Pancreas (tissue), 10 donors: ENCODE results near the gene SPEM1. TPM values are rescaled to one million over a fixed set of nuclear protein-coding genes. Genes with fewer than 3 reads are reported as not detected.

Experiments used
- ATAC-seq, 4 donors: fragments of 200-7000 bp; cut with Tn5 transposase; one replicate each; pipeline versions ENCODE4 v1.8.0 to v1.9.1; 2020; ENCODE audit warnings: mild to moderate bottlenecking in 4 of 4, moderate library complexity in 4 of 4
- DNase-seq, 6 donors: peaks; one replicate each; pipeline ENCODE4 v3.0.0-alpha.2; 2020
- FAIRE-seq: peaks from 2 replicates; lab custom pipeline; 2012; peaks lifted over from hg19 to GRCh38; lab: Jason Lieb, UNC
- H3K27ac ChIP-seq, 4 donors: fragments of 200-600 bp; sonication (generic); 1 replicate in 3 of 4; 2 replicates in 1 of 4; pipeline versions ENCODE4 v1.5.0 to v1.8.0; 2020
- H3K27me3 ChIP-seq, 4 donors: fragments of 200-600 bp; one replicate each; pipeline ENCODE4 v1.8.0; 2021
- H3K36me3 ChIP-seq, 3 donors: fragments of 200-600 bp; sonication (generic) in 1 of 3; one replicate each; pipeline versions ENCODE4 v1.5.0 to v1.8.0; 2020 to 2021
- H3K4me1 ChIP-seq, 3 donors: fragments of 200-600 bp; one replicate each; pipeline ENCODE4 v1.8.0; 2021
- H3K4me3 ChIP-seq, 4 donors: fragments of 200-600 bp; sonication (generic) in 2 of 4; one replicate each; pipeline versions ENCODE4 v1.5.0 to v1.8.0; 2020 to 2021
- H3K9me3 ChIP-seq, 4 donors: fragments of 200-600 bp; one replicate each; pipeline ENCODE4 v1.8.0; 2021
- WGBS, 2 donors: extraction: QIAGEN DNeasy Blood & Tissue Kit; methylation state at CpG; one replicate each; pipeline ENCODE4 v1.1.7; 2013; 5-methylcytosine and 5-hydroxymethylcytosine counted together
- intact Hi-C, 3 donors: fragments of 100-400 bp; cut with DNase I; formaldehyde crosslinking; loops; one replicate each; pipeline versions ENCODE4 v1.11.1 to v1.14.2; 2022
- polyA plus RNA-seq, 2 donors: library from polyadenylated mRNA; stranded (reverse); fragments of 200-250 nt; gene quantifications; one replicate each; pipeline ENCODE4 v1.2.3, GENCODE V29; 2013
- total RNA-seq, 6 donors: library from RNA; stranded (reverse); fragmentation: NEBNext Ultra II Directional in 4 of 6; extraction: Animal tissue kit (Norgen Biotek cat#: 25700) in 4 of 6; gene quantifications; one replicate each; pipeline versions ENCODE4 v1.2.1 to v1.2.4, GENCODE V29; 2021 to 2023
- TF ChIP-seq, protein P1 (sequence below), 4 donors: fragments of 200-600 bp; sonication (generic) in 3 of 4; IDR thresholded peaks; one replicate each; pipeline versions ENCODE4 v1.5.0 to v1.8.0; 2021; ENCODE audit warnings: antibody characterized with exemption in 4 of 4
- donor health status: healthy with polysubstance abuse.
- donor health status: DM: no; HTN: no; CAD: no; lungs with moderate emphysema.
- donor health status: DM: no; HTN: no; CAD: no.
- donor health status: control.
- donor health status: control.
- donor health status: Bipolar disorder and iron deficiency.
- donor health status: DM: yes; HTN: yes; CAD: no.
- donor health status: DM: no; HTN: no; CAD: no.
- donor health status: DM: no; HTN: no; CAD: no.
- donor health status: DM: yes; HTN: yes; CAD: no.

The SPEM1 gene
- total and polyA plus RNA-seq, 8 donors: not detected

GRCh38 chr17:7425316-7425715 lies 5.2 kb downstream of the SPEM1 start, which contains the start of gene SPEM2:
TSS of gene SPEM2 (plus strand) at chr17:7425616. CDS start at chr17:7425689, 73 bp downstream.
- DNase-seq (no peak), FAIRE-seq (no peak), ATAC-seq (no peak)
- Histone ChIP-seq H3K27me3 (no peaks in the 10 kb centered on the region), H3K4me1 (no peaks in the 10 kb centered on the region), H3K9me3 (no peaks in the 10 kb centered on the region), H3K27ac (no peak within 1 kb of the TSS), H3K4me3 (no peak within 1 kb of the TSS), H3K36me3 (no peaks in the 10 kb centered on the region)
- 63 to 79% methylated on average over 7 of the region's 7 CpGs for WGBS, 2 donors
- TF ChIP-seq, protein P1, sequence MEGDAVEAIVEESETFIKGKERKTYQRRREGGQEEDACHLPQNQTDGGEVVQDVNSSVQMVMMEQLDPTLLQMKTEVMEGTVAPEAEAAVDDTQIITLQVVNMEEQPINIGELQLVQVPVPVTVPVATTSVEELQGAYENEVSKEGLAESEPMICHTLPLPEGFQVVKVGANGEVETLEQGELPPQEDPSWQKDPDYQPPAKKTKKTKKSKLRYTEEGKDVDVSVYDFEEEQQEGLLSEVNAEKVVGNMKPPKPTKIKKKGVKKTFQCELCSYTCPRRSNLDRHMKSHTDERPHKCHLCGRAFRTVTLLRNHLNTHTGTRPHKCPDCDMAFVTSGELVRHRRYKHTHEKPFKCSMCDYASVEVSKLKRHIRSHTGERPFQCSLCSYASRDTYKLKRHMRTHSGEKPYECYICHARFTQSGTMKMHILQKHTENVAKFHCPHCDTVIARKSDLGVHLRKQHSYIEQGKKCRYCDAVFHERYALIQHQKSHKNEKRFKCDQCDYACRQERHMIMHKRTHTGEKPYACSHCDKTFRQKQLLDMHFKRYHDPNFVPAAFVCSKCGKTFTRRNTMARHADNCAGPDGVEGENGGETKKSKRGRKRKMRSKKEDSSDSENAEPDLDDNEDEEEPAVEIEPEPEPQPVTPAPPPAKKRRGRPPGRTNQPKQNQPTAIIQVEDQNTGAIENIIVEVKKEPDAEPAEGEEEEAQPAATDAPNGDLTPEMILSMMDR (IDR thresholded peaks at IDR 0.05): no peak
- intact Hi-C loops: no loop called here

DNA sequence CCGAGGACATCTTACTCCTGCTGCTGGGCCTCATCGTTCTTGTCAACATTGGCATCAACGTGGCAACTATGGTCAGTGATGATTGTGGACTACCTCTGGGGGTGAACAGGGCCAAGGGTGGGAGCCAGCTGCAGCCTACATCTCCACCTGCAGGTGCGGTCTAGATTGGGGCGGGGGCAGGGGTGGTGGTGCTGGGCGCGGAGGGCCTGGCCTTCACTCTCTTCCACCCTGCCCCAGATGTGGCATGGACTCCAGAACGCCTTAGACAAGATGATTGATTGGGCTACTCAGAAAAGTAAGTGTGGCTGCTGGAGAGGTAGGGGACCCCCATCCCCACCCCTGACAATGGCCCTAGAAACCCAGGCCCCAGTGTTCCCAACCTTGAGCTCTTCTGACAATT lies 5.6 kb downstream of the SPEM1 start:
- no peaks in the 10 kb centered on the region for H3K36me3 ChIP-seq
- no peak overlapping the region for H3K27ac ChIP-seq
- no peaks in the 10 kb centered on the region for H3K27me3 ChIP-seq
- FAIRE-seq: no peak
- H3K4me3 ChIP-seq: no peak overlapping the region
- TF ChIP-seq, protein P1 (IDR thresholded peaks at IDR 0.05): no peak
- no peak for DNase-seq
- no peak for ATAC-seq
- H3K9me3 ChIP-seq: no peaks in the 10 kb centered on the region
- intact Hi-C loops: no loop called here
- no peaks in the 10 kb centered on the region for H3K4me1 ChIP-seq
- 78 to 81% methylated on average over 8 of the region's 8 CpGs for WGBS, 2 donors

- DNase-seq (peak in 1 of 6 donors; percentile 30), FAIRE-seq (no peak), ATAC-seq (no peak)
- TF ChIP-seq, protein P1 (IDR thresholded peaks at IDR 0.05): no peak
- Histone ChIP-seq H3K36me3 (no peaks in the 10 kb centered on the region), H3K27ac (no peak overlapping the region), H3K9me3 (no peaks in the 10 kb centered on the region), H3K4me3 (no peak overlapping the region), H3K4me1 (no peaks in the 10 kb centered on the region), H3K27me3 (no peaks in the 10 kb centered on the region)
- intact Hi-C loops: no loop called here
- WGBS, 2 donors: 87 to 90% methylated on average over 33 of the region's 33 CpGs
These were observed 6.2 kb downstream of the SPEM1 start for GRCh38 chr17:7426203-7426863.

DNA sequence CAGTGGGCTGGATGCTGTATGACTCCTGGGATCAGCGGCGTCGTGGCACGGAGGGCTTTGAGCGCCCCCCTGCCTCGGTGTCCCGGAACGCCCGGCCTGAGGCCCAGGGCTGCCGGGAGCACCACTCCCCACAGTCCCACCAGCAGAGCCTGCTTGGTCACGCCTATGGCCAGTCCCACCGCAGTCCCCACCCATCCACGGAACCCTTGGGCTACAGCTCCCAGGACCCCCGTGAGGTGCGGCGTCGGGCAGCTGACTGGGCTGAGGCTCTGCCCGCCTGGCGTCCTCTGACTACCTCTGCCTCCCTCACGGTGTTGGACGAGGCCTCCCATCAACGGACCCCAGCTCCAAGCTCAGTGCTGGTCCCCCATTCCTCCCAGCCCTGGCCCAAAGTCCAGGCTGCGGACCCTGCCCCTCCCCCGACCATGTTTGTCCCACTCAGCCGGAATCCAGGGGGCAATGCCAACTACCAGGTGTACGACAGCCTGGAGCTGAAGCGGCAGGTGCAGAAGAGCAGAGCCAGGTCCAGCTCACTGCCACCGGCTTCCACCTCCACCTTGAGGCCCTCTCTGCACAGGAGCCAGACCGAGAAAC lies 6.9 kb downstream of the SPEM1 start:
- FAIRE-seq: no peak
- peak in 2 of 6 donors; percentile 36 to 71 for DNase-seq
- TF ChIP-seq, protein P1 (IDR thresholded peaks at IDR 0.05): no peak
- no peaks in the 10 kb centered on the region for H3K27me3 ChIP-seq
- no peaks in the 10 kb centered on the region for H3K9me3 ChIP-seq
- WGBS, 2 donors: 84 to 92% methylated on average over 29 of the region's 29 CpGs
- H3K4me3 ChIP-seq: no peak overlapping the region
- ATAC-seq: no peak
- intact Hi-C loops: no loop called here
- no peaks in the 10 kb centered on the region for H3K36me3 ChIP-seq
- no peaks in the 10 kb centered on the region for H3K4me1 ChIP-seq
- H3K27ac ChIP-seq: no peak overlapping the region

DNA sequence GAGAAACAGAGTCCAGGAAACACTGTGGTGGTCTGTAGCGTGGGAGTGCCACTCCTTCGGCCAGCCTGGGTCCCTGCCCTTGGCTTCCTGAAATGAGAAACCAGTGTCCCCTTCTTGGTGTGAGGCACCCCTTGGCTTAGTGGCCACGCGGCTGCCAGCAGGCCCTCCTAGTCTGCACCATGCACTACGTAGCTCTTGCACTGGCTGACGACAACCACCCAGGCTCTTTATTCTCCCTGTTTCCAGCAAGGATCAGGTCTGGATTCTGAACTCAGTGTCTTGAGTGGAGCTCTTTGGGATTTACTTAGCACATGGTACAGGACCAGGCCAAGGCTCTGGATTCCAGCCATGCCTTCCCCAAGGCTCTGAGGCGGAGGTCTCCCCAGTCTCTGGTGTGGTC lies 7.4 kb downstream of the SPEM1 start:
- Histone ChIP-seq H3K9me3 (no peaks in the 10 kb centered on the region), H3K27me3 (no peaks in the 10 kb centered on the region), H3K36me3 (no peaks in the 10 kb centered on the region), H3K4me1 (no peaks in the 10 kb centered on the region), H3K4me3 (no peak overlapping the region), H3K27ac (no peak overlapping the region)
- ATAC-seq (no peak), FAIRE-seq (no peak), DNase-seq (no peak)
- TF ChIP-seq, protein P1 (IDR thresholded peaks at IDR 0.05): no peak
- intact Hi-C loops: no loop called here
- 89 to 92% methylated on average over 7 of the region's 7 CpGs for WGBS, 2 donors
